ENCODE data around the gene IP6K3.

IP6K3 gene

DNA sequence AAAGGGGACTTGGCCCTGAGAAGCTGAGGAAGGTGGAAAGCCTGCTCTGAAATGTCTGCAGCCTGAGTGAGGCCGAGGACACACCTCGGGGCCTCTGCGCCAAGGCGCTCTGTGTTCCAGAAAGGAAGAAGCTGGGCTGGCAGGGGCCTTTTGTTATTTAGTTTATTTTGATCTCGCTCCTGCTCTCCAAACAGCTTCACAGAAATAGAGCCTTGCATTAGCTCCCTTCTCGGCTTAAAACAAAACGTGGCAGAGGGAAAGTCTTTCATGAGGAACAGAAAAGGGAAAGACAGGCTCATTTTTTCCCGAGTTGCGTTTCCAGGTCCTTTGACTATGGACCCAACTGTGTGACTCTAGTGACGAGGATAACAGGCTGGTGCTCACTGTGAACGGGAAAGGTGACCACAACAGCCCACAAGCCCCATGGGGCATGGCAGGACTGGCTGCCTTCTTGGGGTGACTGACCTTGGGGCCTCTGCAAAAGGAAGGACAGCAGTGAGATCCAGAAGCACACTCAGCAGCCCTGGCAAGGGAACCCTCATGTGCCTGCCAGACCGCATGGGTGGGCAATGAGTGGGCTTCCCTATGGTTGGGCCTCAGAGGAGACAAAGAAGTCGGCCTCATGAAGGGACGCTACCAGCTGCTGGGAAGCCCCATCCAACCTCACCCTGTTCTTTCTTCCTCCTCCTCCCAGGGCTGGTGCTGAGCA is 23.6 kb upstream of the IP6K3 start:
- Histone ChIP-seq H3K27ac (ENCODE audit: low read length) (no peak overlapping the region), H3K4me2 (ENCODE audit: low read depth, low read length) (no peak overlapping the region), H3K9me3 (replicated peaks; ENCODE audit: insufficient read depth, low read length) (no peaks in the 10 kb centered on the region), H3K4me1 (ENCODE audit: low read length) (no peaks in the 10 kb centered on the region), H3K9ac (ENCODE audit: low read length) (no peak overlapping the region), H3F3A (ENCODE audit: insufficient read depth, low read length) (no peaks in the 10 kb centered on the region), H3K79me2 (ENCODE audit: low read length) (no peaks in the 10 kb centered on the region), H3K9me2 (replicated peaks; ENCODE audit: insufficient read depth, low read length) (no peaks in the 10 kb centered on the region), H2AFZ (ENCODE audit: low read length) (no peak overlapping the region), H4K20me1 (ENCODE audit: insufficient read depth, low read length) (no peaks in the 10 kb centered on the region), H3K36me3 (replicated peaks; ENCODE audit: insufficient read depth, low read length) (no peaks in the 10 kb centered on the region), H3K27me3 (replicated peaks; ENCODE audit: insufficient read depth, low read length) (peaks cover 24% of the 10 kb centered on the region; the same call in 1 of the 2 replicates), H3K4me3 (ENCODE audit: low read length) (no peak overlapping the region)
- TF ChIP-seq EZH2 (optimal IDR thresholded peaks at IDR 0.05; ENCODE audit: low read depth, low read length) (no peak), EZH2phosphoT487 (IDR thresholded peaks at IDR 0.05; ENCODE audit: low read length) (no peak)
- TF ChIP-seq, protein P1, sequence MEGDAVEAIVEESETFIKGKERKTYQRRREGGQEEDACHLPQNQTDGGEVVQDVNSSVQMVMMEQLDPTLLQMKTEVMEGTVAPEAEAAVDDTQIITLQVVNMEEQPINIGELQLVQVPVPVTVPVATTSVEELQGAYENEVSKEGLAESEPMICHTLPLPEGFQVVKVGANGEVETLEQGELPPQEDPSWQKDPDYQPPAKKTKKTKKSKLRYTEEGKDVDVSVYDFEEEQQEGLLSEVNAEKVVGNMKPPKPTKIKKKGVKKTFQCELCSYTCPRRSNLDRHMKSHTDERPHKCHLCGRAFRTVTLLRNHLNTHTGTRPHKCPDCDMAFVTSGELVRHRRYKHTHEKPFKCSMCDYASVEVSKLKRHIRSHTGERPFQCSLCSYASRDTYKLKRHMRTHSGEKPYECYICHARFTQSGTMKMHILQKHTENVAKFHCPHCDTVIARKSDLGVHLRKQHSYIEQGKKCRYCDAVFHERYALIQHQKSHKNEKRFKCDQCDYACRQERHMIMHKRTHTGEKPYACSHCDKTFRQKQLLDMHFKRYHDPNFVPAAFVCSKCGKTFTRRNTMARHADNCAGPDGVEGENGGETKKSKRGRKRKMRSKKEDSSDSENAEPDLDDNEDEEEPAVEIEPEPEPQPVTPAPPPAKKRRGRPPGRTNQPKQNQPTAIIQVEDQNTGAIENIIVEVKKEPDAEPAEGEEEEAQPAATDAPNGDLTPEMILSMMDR (IDR thresholded peaks at IDR 0.05; ENCODE audit: low read length) = no peak
- no peak for DNase-seq

DNA sequence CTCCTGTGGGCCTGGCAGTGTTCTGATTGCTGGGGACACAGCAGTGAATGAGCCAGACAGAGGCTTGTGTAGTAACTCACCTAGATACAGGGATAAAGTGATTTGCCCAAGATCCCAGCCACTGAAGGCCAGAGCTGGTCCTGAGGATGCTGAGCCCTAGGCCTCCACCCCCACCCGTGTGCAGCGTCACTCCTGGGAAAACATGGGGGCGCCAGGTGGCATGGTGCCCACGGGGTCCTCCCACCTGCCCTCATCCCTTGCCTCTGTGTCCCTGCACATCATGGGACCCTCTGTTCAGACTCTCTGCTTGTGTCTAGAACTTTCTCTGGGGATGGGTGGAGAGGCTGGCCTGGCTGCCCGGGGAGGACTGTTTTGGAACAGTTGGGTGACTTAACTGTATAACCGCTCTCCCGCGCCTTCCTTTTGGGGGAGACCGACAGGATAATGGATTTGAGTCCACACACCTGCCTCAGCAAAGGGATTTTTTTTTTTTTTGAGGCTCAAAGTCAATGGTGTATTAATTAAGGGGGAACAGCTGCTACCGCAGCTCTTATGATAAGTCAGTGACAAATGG is 22.6 kb upstream of the IP6K3 start:
- Histone ChIP-seq H3K27me3 (replicated peaks; ENCODE audit: insufficient read depth, low read length) (peaks cover 25% of the 10 kb centered on the region; the same call in 1 of the 2 replicates), H4K20me1 (ENCODE audit: insufficient read depth, low read length) (no peaks in the 10 kb centered on the region), H3K27ac (ENCODE audit: low read length) (no peak overlapping the region), H3K36me3 (replicated peaks; ENCODE audit: insufficient read depth, low read length) (no peaks in the 10 kb centered on the region), H3K9ac (ENCODE audit: low read length) (no peak overlapping the region), H3K4me3 (ENCODE audit: low read length) (no peak overlapping the region), H3K4me1 (ENCODE audit: low read length) (no peaks in the 10 kb centered on the region), H3K9me2 (replicated peaks; ENCODE audit: insufficient read depth, low read length) (no peaks in the 10 kb centered on the region), H3K4me2 (ENCODE audit: low read depth, low read length) (peak overlapping the region; percentile 26; the same call in 1 of the 2 replicates), H3K79me2 (ENCODE audit: low read length) (no peaks in the 10 kb centered on the region), H3F3A (ENCODE audit: insufficient read depth, low read length) (no peaks in the 10 kb centered on the region), H3K9me3 (replicated peaks; ENCODE audit: insufficient read depth, low read length) (no peaks in the 10 kb centered on the region), H2AFZ (ENCODE audit: low read length) (0 out of 2 replicates have a peak overlapping the region, but pooled peaks have one; percentile 44)
- DNase-seq = no peak
- TF ChIP-seq EZH2 (optimal IDR thresholded peaks at IDR 0.05; ENCODE audit: low read depth, low read length) = no peak
- TF ChIP-seq EZH2phosphoT487 (IDR thresholded peaks at IDR 0.05; ENCODE audit: low read length) = no peak
- TF ChIP-seq, protein P1 (IDR thresholded peaks at IDR 0.05; ENCODE audit: low read length) = no peak

DNA sequence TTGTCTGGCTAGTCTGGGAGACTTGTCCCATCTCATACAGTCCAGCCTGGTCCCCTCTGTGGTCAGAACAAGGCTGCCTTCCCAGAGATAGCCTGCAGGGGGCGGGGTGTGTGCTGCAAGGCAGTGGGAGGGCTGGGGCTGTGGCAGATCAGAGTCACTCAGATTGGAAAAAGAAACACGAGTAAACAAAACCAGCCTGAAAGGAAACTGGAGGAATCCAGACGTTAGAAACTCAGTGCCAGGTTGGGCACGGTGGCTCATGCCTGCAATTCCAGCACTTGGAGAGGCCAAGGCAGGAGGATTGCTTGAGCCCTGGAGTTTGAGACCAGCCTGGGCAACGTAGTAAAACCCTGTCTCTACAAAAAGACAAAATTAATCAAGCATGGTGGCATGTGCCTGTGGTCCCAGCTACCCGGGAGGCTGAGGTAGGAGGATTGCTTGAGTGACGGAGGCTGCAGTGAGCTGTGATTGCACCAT is 22.0 kb upstream of the IP6K3 start:
- Histone ChIP-seq H3K9ac (ENCODE audit: low read length) (no peak overlapping the region), H3K27me3 (replicated peaks; ENCODE audit: insufficient read depth, low read length) (peaks cover 27% of the 10 kb centered on the region; the same call in 1 of the 2 replicates), H3K36me3 (replicated peaks; ENCODE audit: insufficient read depth, low read length) (no peaks in the 10 kb centered on the region), H4K20me1 (ENCODE audit: insufficient read depth, low read length) (no peaks in the 10 kb centered on the region), H3K79me2 (ENCODE audit: low read length) (no peaks in the 10 kb centered on the region), H2AFZ (ENCODE audit: low read length) (peak overlapping the region; percentile 44), H3K4me3 (ENCODE audit: low read length) (no peak overlapping the region), H3K4me1 (ENCODE audit: low read length) (no peaks in the 10 kb centered on the region), H3K9me2 (replicated peaks; ENCODE audit: insufficient read depth, low read length) (no peaks in the 10 kb centered on the region), H3K4me2 (ENCODE audit: low read depth, low read length) (peak overlapping the region; percentile 26; the same call in 1 of the 2 replicates), H3F3A (ENCODE audit: insufficient read depth, low read length) (no peaks in the 10 kb centered on the region), H3K9me3 (replicated peaks; ENCODE audit: insufficient read depth, low read length) (no peaks in the 10 kb centered on the region), H3K27ac (ENCODE audit: low read length) (no peak overlapping the region)
- peak; percentile 64 for DNase-seq
- TF ChIP-seq EZH2 (optimal IDR thresholded peaks at IDR 0.05; ENCODE audit: low read depth, low read length) (no peak), EZH2phosphoT487 (IDR thresholded peaks at IDR 0.05; ENCODE audit: low read length) (no peak)
- TF ChIP-seq, protein P1 (IDR thresholded peaks at IDR 0.05; ENCODE audit: low read length) = peak; percentile 87
